HG02884 (cell line): ENCODE data around the gene CTLA4.

Experiments used
- ATAC-seq: cut with Tn5 transposase; IDR thresholded peaks from one replicate; pipeline ENCODE4 v1.9.1; 2021; ENCODE audit warnings: mild to moderate bottlenecking, moderate library complexity; ENCODE audit not compliant: unreplicated experiment

CTLA4 gene

DNA sequence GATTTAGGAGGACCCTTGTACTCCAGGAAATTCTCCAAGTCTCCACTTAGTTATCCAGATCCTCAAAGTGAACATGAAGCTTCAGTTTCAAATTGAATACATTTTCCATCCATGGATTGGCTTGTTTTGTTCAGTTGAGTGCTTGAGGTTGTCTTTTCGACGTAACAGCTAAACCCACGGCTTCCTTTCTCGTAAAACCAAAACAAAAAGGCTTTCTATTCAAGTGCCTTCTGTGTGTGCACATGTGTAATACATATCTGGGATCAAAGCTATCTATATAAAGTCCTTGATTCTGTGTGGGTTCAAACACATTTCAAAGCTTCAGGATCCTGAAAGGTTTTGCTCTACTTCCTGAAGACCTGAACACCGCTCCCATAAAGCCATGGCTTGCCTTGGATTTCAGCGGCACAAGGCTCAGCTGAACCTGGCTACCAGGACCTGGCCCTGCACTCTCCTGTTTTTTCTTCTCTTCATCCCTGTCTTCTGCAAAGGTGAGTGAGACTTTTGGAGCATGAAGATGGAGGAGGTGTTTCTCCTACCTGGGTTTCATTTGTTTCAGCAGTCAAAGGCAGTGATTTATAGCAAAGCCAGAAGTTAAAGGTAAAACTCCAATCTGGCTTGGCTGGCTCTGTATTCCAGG, at the start of gene CTLA4:
CTLA4 (plus strand) TSS at position 211 of the 640 bp plus-strand sequence; CDS start at position 383, 172 bp downstream.
- ATAC-seq, result no peak

DNA sequence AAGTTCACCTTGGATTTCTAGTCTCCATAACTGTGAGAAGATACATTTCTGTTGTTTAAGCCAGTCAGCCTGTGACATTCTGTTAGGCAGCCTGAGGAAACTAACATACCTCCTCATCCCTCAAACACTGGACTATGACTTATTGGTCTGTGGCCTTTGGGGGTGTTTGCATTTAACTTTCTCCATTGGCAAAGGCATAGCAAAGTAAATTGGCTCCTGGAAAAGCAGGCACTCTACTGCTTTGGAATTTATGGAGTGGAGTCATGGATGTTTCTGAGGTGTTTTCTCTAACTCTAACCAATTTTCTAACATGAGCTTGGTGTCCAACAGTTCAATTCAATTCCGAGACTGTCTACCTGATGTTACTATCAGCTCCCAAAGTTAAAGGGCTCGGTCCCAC, 48.9 kb upstream of the CTLA4 start:
- ATAC-seq, result no peak

DNA sequence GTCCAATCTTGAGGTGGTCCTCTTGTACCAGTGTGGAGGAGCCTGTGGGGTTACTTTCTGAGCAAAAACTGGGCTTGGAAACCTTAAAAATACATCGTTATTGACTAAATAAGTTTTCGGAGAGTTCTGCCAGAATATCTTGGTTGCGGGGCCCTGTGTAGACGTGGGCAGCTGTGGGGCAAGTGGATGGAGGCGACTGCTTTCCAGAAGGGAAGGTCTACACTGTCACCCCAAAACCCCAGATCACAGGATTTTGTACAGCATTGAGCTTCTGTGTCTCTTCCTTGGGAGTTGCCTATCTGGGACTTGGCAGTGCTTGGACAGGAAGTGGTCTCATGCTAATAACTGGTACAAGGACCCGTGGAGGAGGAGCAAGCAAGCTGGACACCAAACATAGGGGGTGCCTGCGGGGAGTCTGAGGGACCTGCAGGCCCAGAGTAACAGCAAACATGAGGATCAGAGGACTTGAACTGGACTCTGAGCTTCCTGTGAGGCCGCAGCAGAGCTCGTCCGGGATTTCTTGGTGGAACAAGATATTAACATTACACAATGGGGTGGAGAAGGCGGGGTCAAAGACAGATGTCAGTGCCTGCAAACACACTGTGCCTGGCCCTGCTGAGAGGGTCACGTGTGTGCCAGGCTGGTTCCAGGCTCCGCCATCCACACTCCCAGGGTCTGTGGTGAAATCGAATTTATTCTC, 48.0 kb upstream of the CTLA4 start:
- ATAC-seq, result no peak

GRCh38 chr2:203820969-203821368, 46.6 kb upstream of the CTLA4 start:
- ATAC-seq, result peak; percentile 91

- no peak for ATAC-seq
These were observed 45.3 kb upstream of the CTLA4 start for GRCh38 chr2:203822240-203822639.

- ATAC-seq, result no peak
These were observed 44.4 kb upstream of the CTLA4 start for GRCh38 chr2:203823173-203823572.

DNA sequence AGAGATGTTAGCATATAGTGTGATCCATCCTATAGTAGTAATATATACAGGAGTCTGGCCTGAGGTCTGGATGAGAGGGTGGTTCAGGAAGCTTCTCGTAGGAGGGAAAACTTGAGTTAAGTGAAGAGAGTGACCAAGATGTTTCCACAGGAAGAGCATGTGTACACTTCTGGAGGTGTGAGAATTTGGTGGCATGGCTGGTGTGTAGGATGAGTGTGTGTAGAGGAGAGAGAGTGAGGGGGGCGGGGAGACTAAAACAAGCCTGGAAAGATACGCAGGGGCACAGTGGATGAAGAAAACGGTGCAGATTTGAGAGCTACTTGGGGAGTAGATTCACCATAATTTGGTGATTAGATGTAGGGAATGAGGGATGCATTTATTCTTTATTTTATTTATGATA, 43.5 kb upstream of the CTLA4 start:
- ATAC-seq, result no peak

- ATAC-seq, result no peak
These were observed 43.0 kb upstream of the CTLA4 start for GRCh38 chr2:203824603-203825002.

- ATAC-seq, result no peak
These were observed 40.9 kb upstream of the CTLA4 start for GRCh38 chr2:203826704-203827103.

DNA sequence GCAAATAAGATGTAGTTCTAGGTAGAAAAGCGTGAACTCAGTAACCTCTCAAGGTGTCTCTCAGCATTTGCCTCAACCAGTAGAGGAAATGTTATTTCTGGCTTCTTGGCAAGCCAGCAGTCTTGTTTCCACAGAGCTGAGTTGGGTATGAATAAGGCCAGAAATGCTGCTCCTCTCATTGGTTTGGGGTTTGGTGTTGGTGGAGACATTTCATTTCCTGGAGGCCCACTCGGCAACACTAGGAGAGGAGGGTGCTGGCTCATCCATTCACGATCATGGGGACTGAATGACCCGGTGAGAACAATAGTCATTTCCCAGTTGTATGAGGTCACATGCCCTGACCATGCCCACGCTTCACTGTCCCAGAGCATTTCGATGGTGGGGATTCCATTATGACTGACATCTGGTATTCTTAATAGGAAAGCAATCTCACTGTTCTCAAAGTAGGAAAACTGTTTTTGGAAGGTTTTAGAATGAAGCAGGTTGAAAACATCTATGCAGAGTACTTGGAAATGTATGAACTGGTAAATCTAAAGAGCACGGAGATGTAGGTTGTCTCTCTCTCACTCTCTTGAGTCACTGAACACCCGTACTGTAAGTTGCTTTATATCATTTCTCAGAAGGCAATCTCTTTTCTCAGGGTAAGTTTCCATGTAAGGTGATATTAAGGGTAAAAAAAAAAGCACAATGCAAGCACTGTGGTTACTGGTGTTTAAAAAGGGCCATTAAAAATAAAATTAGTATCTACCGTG, 37.1 kb upstream of the CTLA4 start:
- ATAC-seq, result no peak

DNA sequence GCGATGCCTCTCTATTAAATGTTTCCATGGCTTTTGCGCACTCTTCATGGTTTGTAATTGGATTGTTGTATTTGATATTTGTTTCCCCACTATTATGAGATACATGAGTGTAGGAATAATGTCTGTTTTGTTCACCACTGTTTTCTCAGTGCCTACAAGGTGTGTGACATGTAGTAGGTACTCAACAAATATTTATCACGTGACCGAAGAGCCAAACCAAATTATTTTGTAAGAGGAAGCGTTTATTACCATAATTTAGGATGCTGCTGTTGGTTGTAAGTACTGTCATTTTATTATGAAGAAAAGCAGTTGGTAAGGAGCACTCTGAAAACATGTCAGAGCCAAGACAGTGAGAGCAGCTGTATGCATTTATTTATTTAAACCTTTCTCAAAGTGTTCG, 32.2 kb upstream of the CTLA4 start:
- ATAC-seq, result no peak

DNA sequence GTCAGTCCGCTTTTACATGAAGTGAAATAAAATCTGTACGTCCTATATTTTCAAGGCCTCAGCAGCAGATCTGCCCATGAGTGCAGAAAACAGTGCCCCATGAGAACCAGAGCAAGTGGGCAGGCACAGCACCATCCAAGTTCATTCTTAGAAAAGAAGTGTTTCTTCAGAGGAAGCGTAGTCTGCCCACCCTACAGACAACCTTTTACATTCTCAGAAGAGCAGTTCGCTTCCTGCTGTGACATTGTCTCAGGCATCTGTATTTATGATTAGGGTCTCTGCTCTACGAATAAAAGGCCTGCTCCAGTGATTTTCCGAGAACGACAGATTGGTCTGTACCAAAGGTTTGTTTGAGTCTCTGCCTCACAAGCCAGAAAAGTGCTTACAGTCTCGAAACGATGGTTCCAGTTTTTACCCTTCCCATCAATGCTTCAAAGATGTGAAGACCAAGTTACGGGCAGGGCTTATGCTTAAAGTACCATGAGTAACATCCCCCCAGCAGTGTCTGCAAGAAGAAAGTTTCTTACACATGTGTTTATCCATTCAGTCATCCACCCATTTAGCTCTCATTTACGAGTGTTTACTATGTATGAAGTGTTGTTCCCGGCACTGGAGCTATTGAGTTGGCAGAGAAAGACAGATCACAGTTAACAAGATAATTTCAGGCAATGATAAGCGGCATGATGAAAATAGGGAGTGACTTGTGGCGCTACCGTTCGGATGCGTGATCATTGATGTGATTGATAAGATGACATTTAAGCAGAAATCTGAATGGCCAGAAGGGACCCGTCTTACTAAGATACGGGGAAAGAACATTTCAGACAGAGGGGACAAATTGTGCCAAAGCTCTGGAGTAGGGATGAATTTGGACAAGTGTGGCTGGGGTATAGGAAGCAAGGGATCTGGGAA, 31.4 kb upstream of the CTLA4 start:
- no peak for ATAC-seq

GRCh38 chr2:203840655-203841205, 26.8 kb upstream of the CTLA4 start:
- no peak for ATAC-seq

GRCh38 chr2:203841654-203842053, 25.9 kb upstream of the CTLA4 start:
- ATAC-seq, result no peak

GRCh38 chr2:203842373-203842772, 25.2 kb upstream of the CTLA4 start:
- no peak for ATAC-seq

- no peak for ATAC-seq
These were observed 21.0 kb upstream of the CTLA4 start for GRCh38 chr2:203846490-203847105.

- ATAC-seq, result no peak
These were observed 18.6 kb upstream of the CTLA4 start for GRCh38 chr2:203849010-203849409.

DNA sequence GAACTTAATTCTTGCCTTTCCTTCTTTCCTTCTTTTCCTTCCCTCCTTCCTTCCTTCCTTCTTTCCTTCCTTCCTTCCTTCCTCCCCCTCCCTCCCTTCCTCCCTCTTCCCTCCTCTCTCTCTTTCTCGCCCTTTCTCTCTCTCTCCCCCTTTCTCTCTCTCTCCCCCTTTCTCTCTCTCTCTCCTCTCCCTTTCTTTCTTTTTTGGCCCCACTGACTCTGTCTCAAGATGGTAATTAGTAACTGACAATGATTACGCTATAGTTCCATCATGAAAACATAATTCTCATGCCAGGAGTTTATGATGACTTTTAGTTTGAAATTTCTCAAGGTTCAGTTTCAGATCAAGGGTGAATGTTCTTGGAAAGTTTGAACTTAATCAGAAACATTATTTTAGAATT, 14.8 kb upstream of the CTLA4 start:
- ATAC-seq, result no peak

- no peak for ATAC-seq
These were observed 14.3 kb upstream of the CTLA4 start for GRCh38 chr2:203853271-203853670.

GRCh38 chr2:203853722-203854121, 13.8 kb upstream of the CTLA4 start:
- no peak for ATAC-seq
